GM19238 (cell line): Measurements from ENCODE around the gene ZNF70.

Source experiments
- DNase-seq: peaks from one replicate; pipeline ENCODE4 v3.0.0; 2011; ENCODE audit warnings: low spot score; ENCODE audit not compliant: insufficient read length

ZNF70 gene

GRCh38 chr22:23779731-23780130, 28.8 kb upstream of the ZNF70 start:
- DNase-seq: no peak

- no peak for DNase-seq
Observed at GRCh38 chr22:23779083-23779482, 28.2 kb upstream of the ZNF70 start.

GRCh38 chr22:23778577-23778900, 27.6 kb upstream of the ZNF70 start:
- DNase-seq: no peak

GRCh38 chr22:23777776-23778576, 27.1 kb upstream of the ZNF70 start:
- DNase-seq: no peak

GRCh38 chr22:23775779-23776375, 25.0 kb upstream of the ZNF70 start:
- DNase-seq: no peak

GRCh38 chr22:23774922-23775436, 24.1 kb upstream of the ZNF70 start:
- DNase-seq: no peak

GRCh38 chr22:23774114-23774921, 23.4 kb upstream of the ZNF70 start:
- no peak for DNase-seq

GRCh38 chr22:23773483-23774113, 22.7 kb upstream of the ZNF70 start:
- DNase-seq: no peak

GRCh38 chr22:23772649-23773473, 21.9 kb upstream of the ZNF70 start, which contains the start of gene MMP11:
MMP11 (plus strand) TSS chr22:23772849; CDS start chr22:23772871, 22 bp downstream.
- no peak for DNase-seq

- no peak for DNase-seq
Observed at GRCh38 chr22:23772315-23772648, 21.4 kb upstream of the ZNF70 start.

GRCh38 chr22:23769321-23769965, 18.5 kb upstream of the ZNF70 start:
- DNase-seq: no peak

- peak; percentile 89 for DNase-seq
Observed at GRCh38 chr22:23767673-23768548, 17.0 kb upstream of the ZNF70 start, which contains the start of gene CHCHD10. CHCHD10 (minus strand) TSS chr22:23767972; CDS start chr22:23767874, 98 bp downstream.

- DNase-seq: no peak
Observed at GRCh38 chr22:23767303-23767672, 16.4 kb upstream of the ZNF70 start.

- DNase-seq: no peak
Observed at GRCh38 chr22:23764899-23765881, 14.3 kb upstream of the ZNF70 start.

GRCh38 chr22:23763954-23764353, 13.0 kb upstream of the ZNF70 start:
- DNase-seq: no peak

- DNase-seq: no peak
Observed at GRCh38 chr22:23763579-23763945, 12.7 kb upstream of the ZNF70 start.

GRCh38 chr22:23762842-23763578, 12.1 kb upstream of the ZNF70 start, which contains the start of gene C22orf15:
C22orf15 (plus strand) TSS chr22:23762990; CDS start chr22:23763307, 317 bp downstream.
- DNase-seq: no peak
